Smooth muscle cell (in vitro differentiated cells): ENCODE measurements around the gene PLXND1. TPM values are rescaled to one million over a fixed set of nuclear protein-coding genes. Genes with fewer than 3 reads are reported as not detected.

Experiments used
- DNase-seq: peaks from one replicate; lab custom pipeline; 2025; ENCODE audit not compliant: unreplicated experiment; lab: John Stamatoyannopoulos, UW
- H2AFZ ChIP-seq: fragments of 200-600 bp; sonication (generic); 2 replicates; pipeline ENCODE4 v1.6.0; 2016; ENCODE audit warnings: antibody characterized with exemption, low read depth, mild to moderate bottlenecking
- H3F3A ChIP-seq: fragments of 200-600 bp; sonication (generic); 2 replicates; pipeline ENCODE4 v1.6.0; 2017; ENCODE audit warnings: antibody characterized with exemption, low read depth
- H3K27ac ChIP-seq: fragments of 200-600 bp; sonication (generic); 2 replicates; pipeline ENCODE4 v1.5.1; 2016; ENCODE audit warnings: low read depth, mild to moderate bottlenecking
- H3K27me3 ChIP-seq: fragments of 200-600 bp; sonication (generic); 2 replicates; pipeline ENCODE4 v1.6.1; 2016; ENCODE audit warnings: low read depth, mild to moderate bottlenecking
- H3K36me3 ChIP-seq: fragments of 200-600 bp; sonication (generic); 2 replicates; pipeline ENCODE4 v1.5.1; 2016; ENCODE audit warnings: low read depth
- H3K4me1 ChIP-seq: fragments of 200-600 bp; sonication (generic); 2 replicates; pipeline ENCODE4 v1.5.1; 2016; ENCODE audit warnings: low read depth
- H3K4me2 ChIP-seq: fragments of 200-600 bp; sonication (generic); 2 replicates; pipeline ENCODE4 v1.6.0; 2016; ENCODE audit warnings: mild to moderate bottlenecking
- H3K4me3 ChIP-seq: fragments of 200-600 bp; sonication (generic); 2 replicates; pipeline ENCODE4 v1.5.1; 2016; ENCODE audit warnings: mild to moderate bottlenecking
- H3K79me2 ChIP-seq: fragments of 200-600 bp; sonication (generic); 2 replicates; pipeline ENCODE4 v1.6.0; 2016; ENCODE audit warnings: low read depth, mild to moderate bottlenecking
- H3K9ac ChIP-seq: fragments of 200-600 bp; sonication (generic); 2 replicates; pipeline ENCODE4 v1.6.0; 2016; ENCODE audit warnings: low read depth
- H3K9me3 ChIP-seq: fragments of 200-600 bp; sonication (generic); replicated peaks from 2 replicates; pipeline ENCODE4 v1.5.1; 2016; ENCODE audit warnings: low read depth
- H4K20me1 ChIP-seq: fragments of 200-600 bp; sonication (generic); 2 replicates; pipeline ENCODE4 v1.6.0; 2016; ENCODE audit warnings: low read depth
- CTCF ChIP-seq: fragments of 200-600 bp; sonication (generic); IDR thresholded peaks from 2 replicates; pipeline ENCODE4 v1.5.1; 2017; ENCODE audit warnings: borderline replicate concordance, mild to moderate bottlenecking, antibody characterized with exemption; ENCODE audit not compliant: insufficient read depth, poor library complexity, severe bottlenecking
- WGBS: methylation state at CpG from one replicate; pipeline ENCODE4 v1.1.7; 2016; ENCODE audit warnings: low lambda C conversion rate; 5-methylcytosine and 5-hydroxymethylcytosine counted together
- polyA plus RNA-seq: library from polyadenylated mRNA; unstranded; fragments of >200 nt; fragmentation: Nextera tagmentation; extraction: Ambion mirVana; gene quantifications from 2 replicates; pipeline ENCODE4 v1.2.1, GENCODE V29; 2016
- total RNA-seq: library from RNA; depleted of rRNA; stranded (reverse); fragments of >200 nt; gene quantifications from 2 replicates; pipeline ENCODE4 v1.2.3, GENCODE V29; 2014

The PLXND1 gene
- total and polyA plus RNA-seq, 2 experiments from 2014 or later: 75.8 to 94.3 TPM

- Histone ChIP-seq H3K9me3 (no peaks in the 10 kb centered on the region), H2AFZ (no peak overlapping the region), H3K36me3 (no peaks in the 10 kb centered on the region), H3K27ac (peak overlapping the region; percentile 84), H3K9ac (no peak overlapping the region), H3F3A (peaks cover 20% of the 10 kb centered on the region), H4K20me1 (peaks cover 56% of the 10 kb centered on the region), H3K4me1 (peaks cover 30% of the 10 kb centered on the region), H3K79me2 (peaks cover 88% of the 10 kb centered on the region), H3K27me3 (no peaks in the 10 kb centered on the region), H3K4me3 (no peak overlapping the region), H3K4me2 (peak overlapping the region; percentile 96)
- TF ChIP-seq CTCF: no peak
- DNase-seq: no peak
- 79% methylated on average over 11 of the region's 11 CpGs for WGBS
Measured at GRCh38 chr3:129602309-129602708, 4.2 kb downstream of the PLXND1 start.

- DNase-seq: no peak
- H3K27me3 ChIP-seq: no peaks in the 10 kb centered on the region
- peak overlapping the region; percentile 96 for H3K4me2 ChIP-seq
- no peak overlapping the region for H3K4me3 ChIP-seq
- H3K36me3 ChIP-seq: no peaks in the 10 kb centered on the region
- H3K9ac ChIP-seq: no peak overlapping the region
- H3K79me2 ChIP-seq: peaks cover 93% of the 10 kb centered on the region
- H3K9me3 ChIP-seq: no peaks in the 10 kb centered on the region
- peak overlapping the region; percentile 84 for H3K27ac ChIP-seq
- H3F3A ChIP-seq: peaks cover 18% of the 10 kb centered on the region
- H4K20me1 ChIP-seq: peaks cover 56% of the 10 kb centered on the region
- peaks cover 34% of the 10 kb centered on the region for H3K4me1 ChIP-seq
- H2AFZ ChIP-seq: no peak overlapping the region
- 83% methylated on average over 5 of the region's 5 CpGs for WGBS
- no peak for TF ChIP-seq CTCF
Measured at GRCh38 chr3:129601713-129602112, 4.8 kb downstream of the PLXND1 start.

- Histone ChIP-seq H3K4me1 (peaks cover 42% of the 10 kb centered on the region), H3K27ac (peak overlapping the region; percentile 87), H3K4me3 (no peak overlapping the region), H3F3A (peaks cover 27% of the 10 kb centered on the region), H3K27me3 (no peaks in the 10 kb centered on the region), H3K4me2 (no peak overlapping the region), H3K36me3 (no peaks in the 10 kb centered on the region), H3K79me2 (peaks cover 97% of the 10 kb centered on the region), H2AFZ (no peak overlapping the region), H3K9ac (no peak overlapping the region), H3K9me3 (no peaks in the 10 kb centered on the region), H4K20me1 (peaks cover 50% of the 10 kb centered on the region)
- DNase-seq: no peak
- 100% methylated on average over 2 of the region's 2 CpGs for WGBS
- TF ChIP-seq CTCF: no peak
Measured at GRCh38 chr3:129600348-129600747, 6.1 kb downstream of the PLXND1 start.

GRCh38 chr3:129599607-129600006, 6.9 kb downstream of the PLXND1 start:
- Histone ChIP-seq H3K27ac (peak overlapping the region; percentile 87), H3K79me2 (peaks cover 95% of the 10 kb centered on the region), H3K4me2 (peak overlapping the region; percentile 47)

More at GRCh38 chr3:129599607-129600006, 6.9 kb downstream of the PLXND1 start:
- Histone ChIP-seq H3K9me3 (no peaks in the 10 kb centered on the region), H4K20me1 (peaks cover 44% of the 10 kb centered on the region), H3K27me3 (no peaks in the 10 kb centered on the region), H3K4me3 (no peak overlapping the region), H3K9ac (no peak overlapping the region), H3K4me1 (peaks cover 43% of the 10 kb centered on the region), H3K36me3 (no peaks in the 10 kb centered on the region), H3F3A (peaks cover 24% of the 10 kb centered on the region), H2AFZ (no peak overlapping the region)
- WGBS: 24% methylated on average over 5 of the region's 5 CpGs
- DNase-seq: peak; percentile 35
- TF ChIP-seq CTCF: no peak
